Muscle of leg (tissue), 11 donors: ENCODE results near the gene TSPEAR. TPM values are rescaled to one million over a fixed set of nuclear protein-coding genes. Genes with fewer than 3 reads are reported as not detected.
A peak's percentile ranks its signal among the peaks of the same experiment; 100 is the strongest.
"Not testable (repeated sequence)": the region's sequence is repeated elsewhere in the genome, so short reads cannot be mapped to it uniquely, and the experiment has no call there.

Experiments
- DNase-seq: peaks from one replicate; pipeline ENCODE4 v3.0.0; 2013
- H3K27ac ChIP-seq: one replicate; pipeline ENCODE4 v1.5.1; 2013; ENCODE audit warnings: mild to moderate bottlenecking, low read length, control low read depth
- H3K27me3 ChIP-seq: one replicate; pipeline ENCODE4 v1.6.1; 2013; ENCODE audit warnings: low read length; ENCODE audit not compliant: control insufficient read depth, insufficient read depth
- H3K36me3 ChIP-seq: one replicate; pipeline ENCODE4 v1.6.1; 2013; ENCODE audit warnings: low read length; ENCODE audit not compliant: control insufficient read depth, insufficient read depth
- H3K4me1 ChIP-seq: one replicate; pipeline ENCODE4 v1.6.1; 2013; ENCODE audit warnings: low read length; ENCODE audit not compliant: control insufficient read depth, insufficient read depth
- H3K4me3 ChIP-seq: one replicate; pipeline ENCODE4 v1.5.1; 2013; ENCODE audit warnings: low read length, control low read depth
- H3K9me3 ChIP-seq: replicated peaks from 2 replicates; pipeline ENCODE4 v1.6.1; 2013; ENCODE audit warnings: low read depth, low read length; ENCODE audit not compliant: control insufficient read depth
- WGBS: methylation state at CpG from one replicate; pipeline ENCODE4 v1.1.5; 2013; ENCODE audit warnings: missing lambda C conversion rate; ENCODE audit not compliant: insufficient coverage; 5-methylcytosine and 5-hydroxymethylcytosine counted together
- polyA plus RNA-seq, 8 donors: library from polyadenylated mRNA; unstranded; fragments of 120-200 nt; gene quantifications; one replicate each; pipeline versions ENCODE4 v1.2.1 to v1.2.3, GENCODE V29; 2013; ENCODE audit warnings: inconsistent platforms in 1 of 8, low replicate concordance in 1 of 8; ENCODE audit not compliant: insufficient read length in 8 of 8, insufficient read depth in 1 of 8
- total RNA-seq: library from RNA; stranded (reverse); fragments of 120-200 nt; gene quantifications from one replicate; pipeline ENCODE4 v1.2.4, GENCODE V29; 2013

TSPEAR gene
- total and polyA plus RNA-seq, 9 donors, result 0.04 to 1.5 (median 0.10) TPM; not detected in 2

GRCh38 chr21:44666401-44667320 lies 44.7 kb downstream of the TSPEAR start, which contains the start of gene KRTAP12-2:
Gene KRTAP12-2 (minus strand): TSS chr21:44666927. CDS start chr21:44666886, 41 bp downstream.
- peak; percentile 17 for DNase-seq

GRCh38 chr21:44664691-44665090 lies 46.7 kb downstream of the TSPEAR start:
- WGBS, result 68% methylated on average over 2 of the region's 5 CpGs
- H3K9me3 ChIP-seq, result no peaks in the 10 kb centered on the region
- no peak overlapping the region for H3K27ac ChIP-seq
- no peak overlapping the region for H3K4me3 ChIP-seq
- H3K4me1 ChIP-seq, result no peaks in the 10 kb centered on the region
- H3K27me3 ChIP-seq, result peaks cover 10% of the 10 kb centered on the region
- H3K36me3 ChIP-seq, result no peaks in the 10 kb centered on the region
- no peak for DNase-seq

More at GRCh38 chr21:44666401-44667320, 44.7 kb downstream of the TSPEAR start, which contains the start of gene KRTAP12-2:
- Histone ChIP-seq H3K27me3 (peaks cover 9% of the 10 kb centered on the region), H3K36me3 (no peaks in the 10 kb centered on the region), H3K4me1 (no peaks in the 10 kb centered on the region), H3K4me3 (no peak within 1 kb of the TSS), H3K9me3 (peaks cover 10% of the 10 kb centered on the region), H3K27ac (no peak within 1 kb of the TSS)
- 72% methylated on average over 15 of the region's 19 CpGs for WGBS

- not testable (repeated sequence) for H3K4me3 ChIP-seq, DNase-seq, H3K9me3 ChIP-seq, H3K27ac ChIP-seq, H3K36me3 ChIP-seq, H3K4me1 ChIP-seq, H3K27me3 ChIP-seq
- WGBS, result no CpG with 5 or more reads among the region's 7 CpGs
Measured at GRCh38 chr21:44661567-44661966, 49.8 kb downstream of the TSPEAR start.

GRCh38 chr21:44658913-44659595 lies 52.3 kb downstream of the TSPEAR start:
- WGBS, result 53% methylated on average over 4 of the region's 11 CpGs
- Histone ChIP-seq H3K27me3 (peaks cover 10% of the 10 kb centered on the region), H3K27ac (no peak overlapping the region), H3K36me3 (no peaks in the 10 kb centered on the region), H3K9me3 (peaks cover 3% of the 10 kb centered on the region), H3K4me3 (no peak overlapping the region), H3K4me1 (no peaks in the 10 kb centered on the region)
- no peak for DNase-seq

- H3K4me1 ChIP-seq, result no peaks in the 10 kb centered on the region
- H3K4me3 ChIP-seq, result no peak overlapping the region
- no CpG with 5 or more reads among the region's 5 CpGs for WGBS
- no peak for DNase-seq
- peaks cover 10% of the 10 kb centered on the region for H3K27me3 ChIP-seq
- H3K27ac ChIP-seq, result no peak overlapping the region
- no peaks in the 10 kb centered on the region for H3K36me3 ChIP-seq
- peaks cover 3% of the 10 kb centered on the region for H3K9me3 ChIP-seq
Measured at GRCh38 chr21:44658541-44658910, 52.8 kb downstream of the TSPEAR start.

GRCh38 chr21:44657635-44658540 lies 53.5 kb downstream of the TSPEAR start, which contains the start of gene KRTAP12-3:
Gene KRTAP12-3 (plus strand): TSS chr21:44657932. CDS start chr21:44657980, 48 bp downstream.
- Histone ChIP-seq H3K27ac (no peak within 1 kb of the TSS), H3K27me3 (peaks cover 10% of the 10 kb centered on the region), H3K36me3 (no peaks in the 10 kb centered on the region), H3K4me1 (no peaks in the 10 kb centered on the region), H3K4me3 (no peak within 1 kb of the TSS), H3K9me3 (peaks cover 3% of the 10 kb centered on the region)
- DNase-seq, result no peak
- WGBS, result 91% methylated on average over 18 of the region's 26 CpGs

GRCh38 chr21:44656868-44657267 lies 54.5 kb downstream of the TSPEAR start:
- Histone ChIP-seq H3K27me3 (peaks cover 10% of the 10 kb centered on the region), H3K27ac (no peak overlapping the region), H3K4me1 (no peaks in the 10 kb centered on the region), H3K9me3 (peaks cover 3% of the 10 kb centered on the region), H3K36me3 (no peaks in the 10 kb centered on the region), H3K4me3 (no peak overlapping the region)
- DNase-seq, result no peak
- 58% methylated on average over 1 of the region's 1 CpG for WGBS

- Histone ChIP-seq H3K9me3 (peaks cover 3% of the 10 kb centered on the region), H3K27ac (no peak within 1 kb of the TSS), H3K36me3 (no peaks in the 10 kb centered on the region), H3K4me1 (no peaks in the 10 kb centered on the region), H3K4me3 (no peak within 1 kb of the TSS), H3K27me3 (peaks cover 7% of the 10 kb centered on the region)
- no peak for DNase-seq
- 88% methylated on average over 3 of the region's 9 CpGs for WGBS
Measured at GRCh38 chr21:44654576-44655175, 56.7 kb downstream of the TSPEAR start, which contains the start of gene KRTAP12-4. Gene KRTAP12-4 (minus strand): TSS chr21:44654659. CDS start chr21:44654614, 45 bp downstream.
